Measurements from ENCODE around the gene C1orf116.

Gene C1orf116

GRCh38 chr1:207020065-207020708, 12.4 kb downstream of the C1orf116 start:
- TF ChIP-seq CTCF (conservative IDR thresholded peaks at IDR 0.05; ENCODE audit: low read depth) = no peak
- H3K27ac ChIP-seq = peak overlapping the region; percentile 97
- ChIA-PET CTCF (interaction anchor here (0.6 to 1.1 kb wide), 4 partner anchors 9 to 530 kb away, joined by 3 to 5 read pairs (median 4); no protein-coding TSS in a partner anchor), POLR2A (ENCODE audit: low non-redundant PET) (interaction anchor here (1.5 kb wide), 1 partner anchor 12 kb away, joined by 9 read pairs; the partner anchor contains the start of gene C1orf116)
- DNase-seq (ENCODE audit: low spot score) = peak; percentile 83

- H3K27ac ChIP-seq = peak overlapping the region; percentile 97
- no peak for DNase-seq (ENCODE audit: low spot score)
- no peak for TF ChIP-seq CTCF (conservative IDR thresholded peaks at IDR 0.05; ENCODE audit: low read depth)
- ChIA-PET CTCF (interaction anchor here (0.7 to 1.1 kb wide), 2 partner anchors 9 to 13 kb away, joined by 3 to 4 read pairs; no protein-coding TSS in a partner anchor), POLR2A (ENCODE audit: low non-redundant PET) (no interaction called here)
Measured at GRCh38 chr1:207019661-207020060, 12.9 kb downstream of the C1orf116 start.

GRCh38 chr1:207019161-207019560, 13.4 kb downstream of the C1orf116 start:
- no peak for TF ChIP-seq CTCF (conservative IDR thresholded peaks at IDR 0.05; ENCODE audit: low read depth)
- H3K27ac ChIP-seq = peak overlapping the region; percentile 97
- ChIA-PET CTCF (interaction anchor here (1.1 kb wide), 1 partner anchor 10 kb away, joined by 4 read pairs; no protein-coding TSS in a partner anchor), POLR2A (ENCODE audit: low non-redundant PET) (no interaction called here)
- DNase-seq (ENCODE audit: low spot score) = no peak

DNA sequence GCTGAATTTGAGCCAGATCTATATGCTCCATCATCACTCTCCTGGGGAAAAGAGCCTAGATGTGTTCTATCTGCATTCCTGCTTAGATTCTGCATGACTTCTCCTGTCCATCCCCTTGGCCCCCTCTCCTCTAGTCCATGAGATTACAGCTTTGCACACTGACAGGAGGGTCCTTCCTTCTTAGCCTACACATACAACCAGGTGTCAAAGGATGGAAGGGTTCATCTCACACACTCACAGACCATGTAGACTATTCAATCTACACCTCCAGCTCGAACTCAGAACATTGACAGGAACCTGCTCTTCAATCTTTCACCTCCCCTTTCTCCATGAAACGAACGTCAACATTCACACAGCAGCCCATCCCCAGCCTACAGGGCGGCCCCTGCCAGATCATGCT, 13.8 kb downstream of the C1orf116 start:
- POLR2A ChIA-PET (ENCODE audit: low non-redundant PET) = no interaction called here
- no peak for TF ChIP-seq CTCF (conservative IDR thresholded peaks at IDR 0.05; ENCODE audit: low read depth)
- peak overlapping the region; percentile 97 for H3K27ac ChIP-seq

DNA sequence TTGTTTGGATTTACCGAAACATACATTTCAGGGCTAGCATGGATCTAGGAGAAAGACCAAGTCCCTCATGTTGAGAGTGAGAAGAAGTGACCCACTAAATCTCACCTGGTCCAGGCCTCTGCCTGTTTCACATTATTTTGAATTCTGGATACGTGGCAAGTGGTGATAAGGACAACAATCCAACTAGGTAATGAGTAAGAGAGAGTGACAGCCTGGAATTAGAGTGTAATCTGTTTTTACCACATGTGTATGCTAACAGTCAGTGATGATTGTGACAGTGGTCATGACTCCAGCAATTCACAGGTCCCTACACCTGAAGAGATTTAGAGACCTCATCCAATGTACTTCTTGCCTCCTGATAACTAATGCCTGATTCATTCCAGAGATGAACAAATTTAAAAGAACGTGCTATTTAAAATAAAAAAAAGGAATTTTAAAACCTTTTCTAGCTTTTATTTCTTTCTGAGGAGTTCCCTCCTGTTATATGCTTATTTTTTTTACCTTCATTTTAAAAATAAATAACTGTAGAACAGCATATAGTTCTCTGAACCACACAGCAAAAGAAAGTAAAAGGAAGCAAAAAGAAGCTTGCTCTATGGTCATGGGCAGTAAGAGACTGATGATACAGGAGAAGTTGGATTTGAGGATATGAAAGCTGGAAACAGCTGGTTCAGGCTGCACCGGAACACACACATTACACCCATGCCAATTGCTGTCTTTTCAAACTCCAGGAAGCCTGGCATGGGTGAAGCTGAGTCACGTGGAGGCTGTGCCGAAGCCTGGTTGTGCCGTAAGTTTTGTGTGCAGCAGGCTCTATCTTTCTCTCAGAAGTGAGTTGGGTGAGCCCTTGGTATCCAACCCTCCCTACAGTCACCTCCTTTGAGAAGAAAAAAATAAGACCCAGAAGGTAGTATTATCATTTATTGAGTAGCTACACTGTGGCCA, 14.7 kb downstream of the C1orf116 start:
- no peak for DNase-seq (ENCODE audit: low spot score)
- no peak for TF ChIP-seq CTCF (conservative IDR thresholded peaks at IDR 0.05; ENCODE audit: low read depth)
- H3K27ac ChIP-seq = peak overlapping the region; percentile 97
- CTCF ChIA-PET = no interaction called here
- POLR2A ChIA-PET (ENCODE audit: low non-redundant PET) = no interaction called here

More for the DNA sequence above, 13.8 kb downstream of the C1orf116 start:
- no peak for DNase-seq (ENCODE audit: low spot score)
- CTCF ChIA-PET = no interaction called here

DNA sequence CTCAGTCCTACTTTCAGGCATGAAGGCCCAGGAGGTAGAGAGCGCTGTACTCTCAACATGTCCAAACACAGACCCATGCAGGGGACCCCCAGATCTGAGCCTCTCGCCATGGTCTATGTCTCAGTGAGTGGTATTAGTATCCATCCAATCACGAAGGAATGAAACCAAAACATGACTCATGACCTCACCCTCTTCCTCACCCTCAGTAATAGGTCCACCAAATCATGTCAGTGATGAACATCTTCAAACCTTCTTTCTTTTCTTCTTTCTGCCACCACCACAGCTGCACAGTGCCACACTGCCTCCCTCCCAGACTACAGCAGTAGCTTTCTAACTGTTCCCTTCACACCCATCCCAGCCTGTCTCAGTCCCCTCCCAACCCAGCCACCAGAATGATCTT, 16.8 kb downstream of the C1orf116 start:
- H3K27ac ChIP-seq = peak overlapping the region; percentile 6; the same call in 1 of the 2 replicates
- ChIA-PET CTCF (no interaction called here), POLR2A (ENCODE audit: low non-redundant PET) (no interaction called here)
- no peak for DNase-seq (ENCODE audit: low spot score)
- no peak for TF ChIP-seq CTCF (conservative IDR thresholded peaks at IDR 0.05; ENCODE audit: low read depth)
